GM23338 (cell line): Measurements from ENCODE around the gene STIP1. TPM values are rescaled to one million over a fixed set of nuclear protein-coding genes. Genes with fewer than 3 reads are reported as not detected.

Experiments used
- ATAC-seq: fragments of 200-7000 bp; cut with Tn5 transposase; 3 replicates; pipeline ENCODE4 v1.9.1; 2020
- DNase-seq: peaks from one replicate; pipeline ENCODE4 v3.0.0-alpha.2; 2015; ENCODE audit warnings: low spot score
- H2AFZ ChIP-seq: fragments of 200-600 bp; sonication (generic); 2 replicates; pipeline ENCODE4 v1.8.0; 2016; ENCODE audit warnings: antibody characterized with exemption, mild to moderate bottlenecking, moderate library complexity
- H3F3A ChIP-seq: fragments of 200-600 bp; sonication (generic); replicated peaks from 2 replicates; pipeline ENCODE4 v1.8.0; 2017; ENCODE audit warnings: antibody characterized with exemption, mixed run types, low read depth
- H3K27ac ChIP-seq: fragments of 200-600 bp; sonication (generic); 2 replicates; pipeline ENCODE4 v1.6.1; 2016; ENCODE audit warnings: low read depth
- H3K27me3 ChIP-seq: fragments of 200-600 bp; sonication (generic); 2 replicates; pipeline ENCODE4 v1.8.0; 2016; ENCODE audit warnings: mild to moderate bottlenecking, mixed run types, moderate library complexity; ENCODE audit not compliant: insufficient read depth
- H3K36me3 ChIP-seq: fragments of 200-600 bp; sonication (generic); 2 replicates; pipeline ENCODE4 v1.8.0; 2016; ENCODE audit warnings: mild to moderate bottlenecking; ENCODE audit not compliant: insufficient read depth
- H3K4me1 ChIP-seq: fragments of 200-600 bp; sonication (generic); 2 replicates; pipeline ENCODE4 v1.8.0; 2016; ENCODE audit warnings: mild to moderate bottlenecking, moderate library complexity; ENCODE audit not compliant: insufficient read depth
- H3K4me2 ChIP-seq: fragments of 200-600 bp; sonication (generic); 2 replicates; pipeline ENCODE4 v1.7.1; 2017; ENCODE audit warnings: mixed run types
- H3K4me3 ChIP-seq: fragments of 200-600 bp; sonication (generic); 2 replicates; pipeline ENCODE4 v1.6.1; 2016; ENCODE audit warnings: mixed run types
- H3K79me2 ChIP-seq: fragments of 200-600 bp; sonication (generic); replicated peaks from 2 replicates; pipeline ENCODE4 v1.8.0; 2017; ENCODE audit warnings: mild to moderate bottlenecking; ENCODE audit not compliant: insufficient read depth
- H3K9me2 ChIP-seq: fragments of 200-600 bp; sonication (generic); 2 replicates; pipeline ENCODE4 v1.8.0; 2017; ENCODE audit not compliant: insufficient read depth
- H4K20me1 ChIP-seq: fragments of 200-600 bp; sonication (generic); replicated peaks from 2 replicates; pipeline ENCODE4 v1.8.0; 2017; ENCODE audit warnings: mild to moderate bottlenecking; ENCODE audit not compliant: insufficient read depth
- H3K27ac Mint-ChIP-seq: 2 replicates; pipeline ENCODE4 v1.8.0; 2020; ENCODE audit warnings: inconsistent platforms, mild to moderate bottlenecking, moderate library complexity, mixed read lengths
- H3K27me3 Mint-ChIP-seq: 3 replicates; pipeline ENCODE4 v1.8.0; 2022; ENCODE audit warnings: low read depth, mild to moderate bottlenecking, moderate library complexity, mixed read lengths, inconsistent platforms; ENCODE audit not compliant: insufficient read depth, poor library complexity
- H3K36me3 Mint-ChIP-seq: 3 replicates; pipeline ENCODE4 v1.8.0; 2021; ENCODE audit warnings: low read depth, mild to moderate bottlenecking, inconsistent platforms, moderate library complexity, mixed read lengths
- H3K4me1 Mint-ChIP-seq: 3 replicates; pipeline ENCODE4 v1.8.0; 2020; ENCODE audit warnings: mild to moderate bottlenecking, inconsistent platforms, mixed read lengths
- H3K4me3 Mint-ChIP-seq: 3 replicates; pipeline ENCODE4 v1.8.0; 2021; ENCODE audit warnings: moderate library complexity, mild to moderate bottlenecking, inconsistent platforms, mixed read lengths
- H3K9me3 Mint-ChIP-seq: 3 replicates; pipeline ENCODE4 v1.8.0; 2020; ENCODE audit warnings: moderate library complexity, mild to moderate bottlenecking, inconsistent platforms, mixed read lengths
- EZH2phosphoT487 ChIP-seq: fragments of 200-600 bp; sonication (generic); IDR thresholded peaks from one replicate; pipeline ENCODE4 v1.8.1; 2018; ENCODE audit warnings: antibody characterized with exemption; ENCODE audit not compliant: unreplicated experiment
- POLR2AphosphoS5 ChIP-seq: IDR thresholded peaks from 2 replicates; pipeline ENCODE4 v1.6.1; 2016; ENCODE audit warnings: antibody characterized with exemption, low read depth
- STAT1 ChIP-seq: IDR thresholded peaks from one replicate; pipeline ENCODE4 v1.6.1; 2016; ENCODE audit warnings: antibody characterized with exemption; ENCODE audit not compliant: unreplicated experiment
- ZNF114 ChIP-seq: fragments of 250-450 bp; sonication (Bioruptor Pico); IDR thresholded peaks from 2 replicates; pipeline ENCODE4 v1.5.0; 2020; ENCODE audit warnings: mild to moderate bottlenecking, moderate library complexity
- polyA plus RNA-seq: library from polyadenylated mRNA; unstranded; fragments of >200 nt; fragmentation: Nextera tagmentation; extraction: Ambion mirVana; gene quantifications from 2 replicates; pipeline ENCODE4 v1.2.1, GENCODE V29; 2016
- total RNA-seq: library from RNA; depleted of rRNA; stranded (reverse); fragments of >200 nt; shearing (Covaris generic); gene quantifications from 2 replicates; pipeline ENCODE4 v1.2.3, GENCODE V29; 2014
- TF ChIP-seq, protein P1 (sequence below), 2 experiments: fragments of 200-600 bp in 1 of 2; sonication (generic) in 1 of 2; conservative IDR thresholded peaks; 2 replicates each; pipeline versions ENCODE4 v1.5.1 to v1.6.1; 2016 to 2017; ENCODE audit warnings: antibody characterized with exemption in 2 of 2, low read depth in 2 of 2, mild to moderate bottlenecking in 2 of 2, moderate library complexity in 1 of 2
- TF ChIP-seq, protein P2 (sequence below): IDR thresholded peaks from 2 replicates; pipeline ENCODE4 v1.6.1; 2016; ENCODE audit warnings: antibody characterized with exemption

The STIP1 gene
- total and polyA plus RNA-seq, 2 experiments from 2014 or later: 213 to 351 TPM

DNA sequence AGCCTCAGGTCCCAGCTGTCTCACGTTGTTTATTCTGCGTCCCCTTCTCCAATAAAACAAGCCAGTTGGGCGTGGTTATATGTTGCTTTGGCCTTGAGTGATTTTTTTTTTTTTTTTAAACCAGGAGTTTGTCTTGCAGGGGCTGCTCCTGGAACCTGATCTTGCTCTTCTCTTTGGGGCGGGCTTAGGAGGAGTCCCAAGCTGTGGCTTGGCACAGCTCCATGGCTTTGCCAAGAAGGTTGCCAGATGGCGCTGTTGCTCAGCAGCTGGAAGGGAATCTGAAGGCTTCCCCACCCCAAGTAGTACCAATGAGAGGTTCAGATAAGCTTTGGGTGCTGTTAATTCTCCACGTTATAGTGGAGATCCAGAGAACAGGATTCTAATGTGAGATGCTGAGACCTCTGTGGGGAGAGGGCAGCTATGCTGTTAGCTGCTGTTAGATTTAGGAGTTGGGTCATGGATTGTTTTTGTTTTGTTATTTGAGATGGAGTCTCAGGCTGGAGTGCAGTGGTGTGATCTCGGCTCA, 18.6 kb downstream of the STIP1 start:
- Mint-ChIP-seq H3K4me1 (peaks cover 18% of the 10 kb centered on the region), H3K36me3 (peaks cover 64% of the 10 kb centered on the region), H3K27ac (peak overlapping the region; percentile 67), H3K9me3 (no peaks in the 10 kb centered on the region), H3K27me3 (peaks cover 16% of the 10 kb centered on the region), H3K4me3 (no peak overlapping the region)
- Histone ChIP-seq H3F3A (peaks cover 46% of the 10 kb centered on the region), H2AFZ (no peak overlapping the region), H3K9me2 (no peaks in the 10 kb centered on the region), H3K79me2 (0 out of 2 replicates have a peak, but pooled peaks cover 6% of the 10 kb centered on the region), H3K27me3 (no peaks in the 10 kb centered on the region), H3K36me3 (peaks cover 45% of the 10 kb centered on the region), H3K4me3 (no peak overlapping the region), H4K20me1 (peaks cover 31% of the 10 kb centered on the region), H3K4me2 (no peak overlapping the region), H3K27ac (no peak overlapping the region), H3K4me1 (no peaks in the 10 kb centered on the region; the same call in 1 of the 2 replicates)
- peak; percentile 93 for DNase-seq
- peak; percentile 85 for ATAC-seq
- TF ChIP-seq, protein P1, sequence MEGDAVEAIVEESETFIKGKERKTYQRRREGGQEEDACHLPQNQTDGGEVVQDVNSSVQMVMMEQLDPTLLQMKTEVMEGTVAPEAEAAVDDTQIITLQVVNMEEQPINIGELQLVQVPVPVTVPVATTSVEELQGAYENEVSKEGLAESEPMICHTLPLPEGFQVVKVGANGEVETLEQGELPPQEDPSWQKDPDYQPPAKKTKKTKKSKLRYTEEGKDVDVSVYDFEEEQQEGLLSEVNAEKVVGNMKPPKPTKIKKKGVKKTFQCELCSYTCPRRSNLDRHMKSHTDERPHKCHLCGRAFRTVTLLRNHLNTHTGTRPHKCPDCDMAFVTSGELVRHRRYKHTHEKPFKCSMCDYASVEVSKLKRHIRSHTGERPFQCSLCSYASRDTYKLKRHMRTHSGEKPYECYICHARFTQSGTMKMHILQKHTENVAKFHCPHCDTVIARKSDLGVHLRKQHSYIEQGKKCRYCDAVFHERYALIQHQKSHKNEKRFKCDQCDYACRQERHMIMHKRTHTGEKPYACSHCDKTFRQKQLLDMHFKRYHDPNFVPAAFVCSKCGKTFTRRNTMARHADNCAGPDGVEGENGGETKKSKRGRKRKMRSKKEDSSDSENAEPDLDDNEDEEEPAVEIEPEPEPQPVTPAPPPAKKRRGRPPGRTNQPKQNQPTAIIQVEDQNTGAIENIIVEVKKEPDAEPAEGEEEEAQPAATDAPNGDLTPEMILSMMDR (conservative IDR thresholded peaks at IDR 0.05; ENCODE audit: low read depth in 2 of 2): peak; percentile 83 to 92
- TF ChIP-seq ZNF114 (CRISPR knock-in tag) (no peak), EZH2phosphoT487 (no peak), POLR2AphosphoS5 (no peak)
- TF ChIP-seq, protein P2, sequence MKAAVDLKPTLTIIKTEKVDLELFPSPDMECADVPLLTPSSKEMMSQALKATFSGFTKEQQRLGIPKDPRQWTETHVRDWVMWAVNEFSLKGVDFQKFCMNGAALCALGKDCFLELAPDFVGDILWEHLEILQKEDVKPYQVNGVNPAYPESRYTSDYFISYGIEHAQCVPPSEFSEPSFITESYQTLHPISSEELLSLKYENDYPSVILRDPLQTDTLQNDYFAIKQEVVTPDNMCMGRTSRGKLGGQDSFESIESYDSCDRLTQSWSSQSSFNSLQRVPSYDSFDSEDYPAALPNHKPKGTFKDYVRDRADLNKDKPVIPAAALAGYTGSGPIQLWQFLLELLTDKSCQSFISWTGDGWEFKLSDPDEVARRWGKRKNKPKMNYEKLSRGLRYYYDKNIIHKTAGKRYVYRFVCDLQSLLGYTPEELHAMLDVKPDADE: no peak

DNA sequence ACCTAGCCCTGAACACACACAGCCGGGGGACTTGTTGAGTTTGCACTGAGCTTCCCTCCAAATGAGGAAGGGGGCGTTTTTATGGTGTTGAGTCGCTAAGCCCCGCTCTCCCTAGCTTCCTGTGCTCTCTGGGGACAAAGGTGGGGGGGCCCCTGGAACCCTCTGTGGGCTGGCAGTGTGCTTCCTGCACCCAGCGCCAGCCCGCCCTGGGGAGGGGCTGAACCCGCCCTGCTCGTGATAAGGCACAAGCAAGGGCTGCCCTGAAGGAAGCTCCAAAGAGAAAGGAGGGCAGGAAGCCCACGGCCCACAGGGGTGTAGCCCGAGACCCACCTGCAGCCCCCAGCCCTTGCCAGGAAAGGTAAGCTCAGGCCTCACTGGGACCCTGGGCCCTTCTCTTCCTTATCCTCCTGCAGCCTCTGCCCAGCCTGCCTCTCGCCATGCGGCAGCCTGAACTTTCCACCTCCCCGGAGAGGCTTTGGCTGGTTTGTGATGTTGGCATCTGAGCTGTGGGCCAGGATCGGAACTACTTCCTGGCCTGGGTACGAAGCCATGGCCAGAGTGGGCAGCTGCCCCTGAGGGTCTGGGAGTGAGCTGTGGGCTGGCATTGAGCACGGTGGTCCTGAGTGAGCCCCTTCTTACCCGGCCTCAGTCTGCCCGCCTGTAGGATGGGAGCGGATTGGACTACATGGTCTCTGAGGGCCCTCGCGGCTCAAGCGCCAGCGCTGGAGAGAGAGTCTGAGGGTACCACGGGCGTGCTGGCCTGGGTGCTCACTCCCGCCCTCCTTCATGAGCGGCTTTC, 20.7 kb downstream of the STIP1 start, which contains the start of gene FERMT3:
Gene FERMT3, plus strand, starts transcription at position 265 of the 799 bp plus-strand sequence. CDS start 644 bp downstream, outside the sequence.
- Histone ChIP-seq H2AFZ (no peak within 1 kb of the TSS), H3K4me3 (no peak within 1 kb of the TSS)

More for the DNA sequence above, 20.7 kb downstream of the STIP1 start, which contains the start of gene FERMT3:
- Histone ChIP-seq H3K27ac (peak within 1 kb of the TSS; percentile 79), H3K36me3 (peaks cover 27% of the 10 kb centered on the region), H3K27me3 (no peaks in the 10 kb centered on the region), H3K9me2 (no peaks in the 10 kb centered on the region), H3K79me2 (no peaks in the 10 kb centered on the region), H4K20me1 (peaks cover 17% of the 10 kb centered on the region), H3F3A (peaks cover 36% of the 10 kb centered on the region), H3K4me2 (no peak within 1 kb of the TSS), H3K4me1 (no peaks in the 10 kb centered on the region; the same call in 1 of the 2 replicates)
- Mint-ChIP-seq H3K27ac (peak within 1 kb of the TSS; percentile 70; the same call in 1 of the 2 replicates), H3K4me3 (no peak within 1 kb of the TSS), H3K36me3 (peaks cover 44% of the 10 kb centered on the region), H3K9me3 (no peaks in the 10 kb centered on the region), H3K27me3 (peaks cover 18% of the 10 kb centered on the region), H3K4me1 (peaks cover 18% of the 10 kb centered on the region)
- TF ChIP-seq POLR2AphosphoS5: 0 out of 2 replicates have a peak, but pooled peaks have one; percentile 15
- TF ChIP-seq STAT1: no peak
- DNase-seq (no peak), ATAC-seq (no peak)
